PFSK-1 (cell line): Measurements from ENCODE around the gene LHPP.

Experiments
- FOXP2 ChIP-seq: optimal IDR thresholded peaks from 2 replicates; pipeline ENCODE3; 2011; ENCODE audit warnings: borderline replicate concordance, control low read depth, inconsistent platforms; ENCODE audit not compliant: insufficient read depth; ENCODE audit errors: extremely low read length, extremely low read depth
- POLR2AphosphoS5 ChIP-seq: IDR thresholded peaks from 2 replicates; pipeline ENCODE4 v1.6.1; 2012; ENCODE audit warnings: low read depth, mild to moderate bottlenecking, control low read depth, low read length, moderate library complexity
- REST ChIP-seq, 2 experiments: IDR thresholded peaks; 2 replicates each; pipeline versions ENCODE4 v1.6.1 to v1.8.0; 2011 to 2012; ENCODE audit warnings: low read depth in 2 of 2, low read length in 2 of 2, control low read depth in 1 of 2, inconsistent platforms in 1 of 2, mild to moderate bottlenecking in 1 of 2, moderate library complexity in 1 of 2; ENCODE audit not compliant: insufficient read depth in 1 of 2
- SIN3A ChIP-seq: IDR thresholded peaks from 2 replicates; pipeline ENCODE4 v1.6.1; 2012; ENCODE audit warnings: mild to moderate bottlenecking, low read length, moderate library complexity, borderline replicate concordance; ENCODE audit not compliant: insufficient read depth
- TAF1 ChIP-seq: IDR thresholded peaks from 2 replicates; pipeline ENCODE4 v1.6.1; 2012; ENCODE audit warnings: low read length, control low read depth, borderline replicate concordance; ENCODE audit not compliant: insufficient read depth

GRCh38 chr10:124523901-124524300 is 62.3 kb downstream of the LHPP start:
- no peak for TF ChIP-seq TAF1
- TF ChIP-seq SIN3A: no peak
- TF ChIP-seq POLR2AphosphoS5: no peak
- TF ChIP-seq REST (IDR thresholded peaks at IDR 0.05; ENCODE audit: insufficient read depth in 1 of 2, low read depth in 2 of 2, low read length in 2 of 2): no peak
- TF ChIP-seq FOXP2: no peak
